AG04450 (cell line): ENCODE results near the gene LIG4. TPM values are rescaled to one million over a fixed set of nuclear protein-coding genes. Genes with fewer than 3 reads are reported as not detected.

ENCODE experiments used
- CTCF ChIA-PET: fragments of 300-600, 350-600 bp; formaldehyde crosslinking; extraction: SDS; loops from one replicate; lab custom pipeline; 2022; ENCODE audit warnings: antibody characterized with exemption, inconsistent platforms; lab: Charles Lee
- POLR2A ChIA-PET: fragments of 350-600 bp; formaldehyde crosslinking; extraction: SDS; loops from one replicate; lab custom pipeline; 2021; ENCODE audit warnings: antibody characterized with exemption, inconsistent platforms; lab: Yijun Ruan, JAX
- DNase-seq: peaks from one replicate; pipeline ENCODE4 v3.0.0-alpha.2; 2011; ENCODE audit warnings: low read depth, low spot score
- H3K27ac ChIP-seq: one replicate; pipeline ENCODE4 v1.5.1; 2012; ENCODE audit warnings: low read depth, low read length, control low read depth
- H3K27me3 ChIP-seq: one replicate; pipeline ENCODE4 v1.6.0; 2012; ENCODE audit warnings: low read length; ENCODE audit not compliant: control insufficient read depth, insufficient read depth
- H3K4me3 ChIP-seq: 2 replicates; pipeline ENCODE4 v1.5.1; 2011; ENCODE audit warnings: mild to moderate bottlenecking, low read depth, low read length, control low read depth
- H3K9me3 ChIP-seq: 2 replicates; pipeline ENCODE4 v1.5.1; 2012; ENCODE audit warnings: low read length; ENCODE audit not compliant: control insufficient read depth, insufficient read depth
- polyA plus RNA-seq: library from polyadenylated mRNA; depleted of rRNA; stranded (reverse); fragments of >200 nt; gene quantifications from 2 replicates; pipeline ENCODE4 v1.2.3, GENCODE V29; 2011
- TF ChIP-seq, protein P1 (sequence below): IDR thresholded peaks from 2 replicates; pipeline ENCODE4 v1.5.1; 2011; ENCODE audit warnings: low read depth, low read length, control low read depth, inconsistent platforms

The LIG4 gene
- polyA plus RNA-seq, 1 experiment, result 10.4 TPM

GRCh38 chr13:108227651-108228272, 12.4 kb upstream of the LIG4 start:
- Histone ChIP-seq H3K27me3 (no peaks in the 10 kb centered on the region), H3K27ac (no peak overlapping the region), H3K4me3 (no peak overlapping the region), H3K9me3 (no peaks in the 10 kb centered on the region)
- TF ChIP-seq, protein P1, sequence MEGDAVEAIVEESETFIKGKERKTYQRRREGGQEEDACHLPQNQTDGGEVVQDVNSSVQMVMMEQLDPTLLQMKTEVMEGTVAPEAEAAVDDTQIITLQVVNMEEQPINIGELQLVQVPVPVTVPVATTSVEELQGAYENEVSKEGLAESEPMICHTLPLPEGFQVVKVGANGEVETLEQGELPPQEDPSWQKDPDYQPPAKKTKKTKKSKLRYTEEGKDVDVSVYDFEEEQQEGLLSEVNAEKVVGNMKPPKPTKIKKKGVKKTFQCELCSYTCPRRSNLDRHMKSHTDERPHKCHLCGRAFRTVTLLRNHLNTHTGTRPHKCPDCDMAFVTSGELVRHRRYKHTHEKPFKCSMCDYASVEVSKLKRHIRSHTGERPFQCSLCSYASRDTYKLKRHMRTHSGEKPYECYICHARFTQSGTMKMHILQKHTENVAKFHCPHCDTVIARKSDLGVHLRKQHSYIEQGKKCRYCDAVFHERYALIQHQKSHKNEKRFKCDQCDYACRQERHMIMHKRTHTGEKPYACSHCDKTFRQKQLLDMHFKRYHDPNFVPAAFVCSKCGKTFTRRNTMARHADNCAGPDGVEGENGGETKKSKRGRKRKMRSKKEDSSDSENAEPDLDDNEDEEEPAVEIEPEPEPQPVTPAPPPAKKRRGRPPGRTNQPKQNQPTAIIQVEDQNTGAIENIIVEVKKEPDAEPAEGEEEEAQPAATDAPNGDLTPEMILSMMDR, result peak; percentile 78
- ChIA-PET POLR2A (no interaction called here), CTCF (interaction anchor here (0.6 to 1.0 kb wide), 4 partner anchors 8 to 672 kb away, joined by 3 to 4 read pairs (median 4); partner anchors contain the start of gene ABHD13)
- DNase-seq, result no peak

GRCh38 chr13:108226184-108226583, 10.8 kb upstream of the LIG4 start:
- H3K27ac ChIP-seq, result no peak overlapping the region
- TF ChIP-seq, protein P1, result no peak
- no peaks in the 10 kb centered on the region for H3K27me3 ChIP-seq
- POLR2A ChIA-PET, result no interaction called here
- H3K4me3 ChIP-seq, result no peak overlapping the region
- CTCF ChIA-PET, result no interaction called here
- DNase-seq, result no peak
- H3K9me3 ChIP-seq, result no peaks in the 10 kb centered on the region

DNA sequence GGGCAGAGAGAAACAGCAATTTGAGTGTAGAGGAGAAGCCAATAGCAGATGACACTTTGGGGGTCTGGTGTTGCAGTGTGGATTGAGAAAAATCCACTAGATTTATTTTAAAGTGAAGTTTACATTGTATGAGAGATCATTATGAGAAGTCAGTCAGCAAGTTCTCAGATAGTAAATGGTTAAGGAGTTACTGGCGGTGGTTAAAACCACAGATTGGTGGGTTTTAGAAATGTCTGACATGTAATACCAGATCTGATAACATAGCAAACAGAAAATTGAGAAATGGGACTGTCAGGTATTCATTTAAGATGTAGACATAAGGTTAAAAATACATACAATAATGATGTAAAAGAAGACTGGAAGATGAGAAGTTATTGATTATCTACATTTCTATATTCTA, 10.1 kb upstream of the LIG4 start:
- ChIA-PET POLR2A (no interaction called here), CTCF (no interaction called here)
- no peak for DNase-seq
- TF ChIP-seq, protein P1, result no peak
- Histone ChIP-seq H3K27me3 (no peaks in the 10 kb centered on the region), H3K4me3 (no peak overlapping the region), H3K27ac (no peak overlapping the region), H3K9me3 (no peaks in the 10 kb centered on the region)

DNA sequence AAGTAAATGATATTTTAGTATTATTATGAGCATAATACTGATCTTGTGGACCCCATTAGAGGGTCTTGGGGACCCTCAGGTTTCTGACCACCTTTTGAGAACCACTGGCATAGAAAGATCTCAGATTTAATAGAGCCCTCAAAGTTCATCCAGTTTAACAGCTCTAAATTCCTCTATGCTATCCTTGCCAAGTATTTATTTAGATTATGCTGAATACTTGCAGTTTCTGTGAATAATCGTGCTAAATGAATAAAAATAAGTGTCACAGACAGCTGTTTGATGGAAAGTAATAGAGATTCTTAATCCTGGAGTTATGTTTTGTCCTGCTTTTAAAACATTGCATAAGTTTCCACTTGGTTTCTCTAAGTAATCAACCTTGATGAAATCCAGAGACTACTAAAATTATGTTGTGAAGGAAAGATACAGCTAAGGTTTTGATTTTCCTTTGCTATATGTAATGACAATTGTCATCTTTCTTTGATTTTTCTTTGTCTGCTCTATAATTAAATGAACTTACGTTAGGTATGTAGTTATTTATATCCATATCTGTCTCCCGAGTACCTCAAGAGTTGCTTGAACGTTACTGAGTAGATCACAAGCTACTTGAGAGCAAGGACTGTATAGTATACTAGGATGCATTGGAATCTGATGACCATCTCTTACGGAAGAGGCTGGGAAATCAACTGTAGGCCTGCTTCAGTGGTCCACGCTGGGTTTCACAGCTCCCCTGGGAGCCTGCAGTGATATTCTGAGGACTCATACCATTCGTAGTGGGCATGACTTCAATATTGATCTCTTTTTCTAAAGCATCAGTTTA, 8.6 kb upstream of the LIG4 start:
- no peak for DNase-seq
- no peak overlapping the region for H3K4me3 ChIP-seq
- ChIA-PET CTCF (no interaction called here), POLR2A (no interaction called here)
- no peaks in the 10 kb centered on the region for H3K27me3 ChIP-seq
- no peak overlapping the region for H3K27ac ChIP-seq
- no peaks in the 10 kb centered on the region for H3K9me3 ChIP-seq
- TF ChIP-seq, protein P1, result no peak

DNA sequence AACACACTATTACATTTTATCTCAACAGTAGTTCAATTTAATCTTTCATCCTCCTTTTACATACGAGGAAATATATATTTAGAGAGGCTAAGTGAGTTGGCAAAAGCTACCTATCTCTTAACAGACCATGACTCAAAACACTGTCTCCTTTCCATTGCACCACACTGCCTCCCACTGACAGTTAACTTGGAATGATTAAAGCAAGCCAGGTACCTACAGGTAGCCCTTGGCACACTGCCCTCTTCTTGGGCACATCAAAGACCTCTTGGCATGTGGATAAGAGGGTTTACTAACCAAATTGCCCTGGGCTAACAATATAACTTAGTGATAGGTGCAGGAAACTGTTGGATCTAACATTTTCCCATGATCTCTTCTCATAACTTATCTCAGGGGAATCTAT, 4.7 kb upstream of the LIG4 start:
- Histone ChIP-seq H3K9me3 (no peaks in the 10 kb centered on the region), H3K27ac (no peak overlapping the region), H3K4me3 (peak overlapping the region; percentile 12), H3K27me3 (no peaks in the 10 kb centered on the region)
- POLR2A ChIA-PET, result no interaction called here
- DNase-seq, result no peak
- CTCF ChIA-PET, result no interaction called here
- TF ChIP-seq, protein P1, result no peak
